Panc1 (cell line): ENCODE data around the gene CFDP1. TPM values are rescaled to one million over a fixed set of nuclear protein-coding genes. Genes with fewer than 3 reads are reported as not detected.

Experiments
- ATAC-seq: fragments of 200-7000 bp; cut with Tn5 transposase; 2 replicates; pipeline ENCODE4 v1.9.1; 2020; ENCODE audit warnings: mild to moderate bottlenecking, moderate library complexity
- BruUV-seq: library from RNA; stranded (reverse); fragments of 400-500 nt; replicated peaks from 2 replicates; lab custom pipeline; 2021; lab: Mats Ljungman, UMichigan
- CTCF ChIA-PET: fragments of 300-600 bp; sonication (Branson Sonifier 250); formaldehyde crosslinking; loops from one replicate; lab custom pipeline; 2022; ENCODE audit warnings: antibody characterized with exemption; lab: Charles Lee
- POLR2A ChIA-PET: fragments of 300-600 bp; sonication (Branson Sonifier 250); formaldehyde crosslinking; loops from one replicate; lab custom pipeline; 2022; ENCODE audit warnings: antibody characterized with exemption; lab: Charles Lee
- DNase-seq: peaks from one replicate; pipeline ENCODE4 v3.0.0-alpha.2; 2010; ENCODE audit warnings: low read depth, low spot score
- H3K27ac ChIP-seq: 2 replicates; pipeline ENCODE4 v1.5.1; 2011; ENCODE audit warnings: mild to moderate bottlenecking, low read length, inconsistent platforms
- H3K27me3 ChIP-seq: fragments of 200-500 bp; sonication (Bioruptor generic); 2 replicates; pipeline ENCODE4 v1.6.0; 2014; ENCODE audit warnings: low read length, inconsistent platforms; ENCODE audit not compliant: control insufficient read depth, insufficient read depth
- H3K36me3 ChIP-seq: fragments of 200-500 bp; sonication (Bioruptor generic); 2 replicates; pipeline ENCODE4 v1.5.1; 2014; ENCODE audit warnings: inconsistent platforms, mild to moderate bottlenecking, low read length, moderate library complexity; ENCODE audit not compliant: control insufficient read depth, insufficient read depth
- H3K4me1 ChIP-seq: 2 replicates; pipeline ENCODE4 v1.5.1; 2011; ENCODE audit warnings: inconsistent platforms, mild to moderate bottlenecking, low read length, moderate library complexity; ENCODE audit not compliant: control insufficient read depth, insufficient read depth
- H3K4me3 ChIP-seq, 2 experiments: 2 replicates each; pipeline ENCODE4 v1.5.1; 2011 to 2012; ENCODE audit warnings: low read depth in 2 of 2, low read length in 2 of 2, mild to moderate bottlenecking in 2 of 2, inconsistent platforms in 1 of 2, moderate library complexity in 1 of 2
- H3K9me3 ChIP-seq: fragments of 200-500 bp; sonication (Bioruptor generic); 2 replicates; pipeline ENCODE4 v1.5.1; 2014; ENCODE audit warnings: low read depth, mild to moderate bottlenecking, inconsistent platforms, low read length, moderate library complexity; ENCODE audit not compliant: control insufficient read depth, insufficient read depth
- CTCF ChIP-seq: fragments of 450-650 bp; IDR thresholded peaks from 2 replicates; pipeline ENCODE4 v1.5.1; 2017; ENCODE audit warnings: mild to moderate bottlenecking
- POLR2AphosphoS5 ChIP-seq: IDR thresholded peaks from 2 replicates; pipeline ENCODE4 v1.6.1; 2012; ENCODE audit warnings: mild to moderate bottlenecking, low read depth, low read length, moderate library complexity
- REST ChIP-seq, 2 experiments: IDR thresholded peaks; 2 replicates each; pipeline ENCODE4 v1.6.1; 2011 to 2012; ENCODE audit warnings: low read depth in 2 of 2, control low read depth in 1 of 2, low read length in 1 of 2, mild to moderate bottlenecking in 1 of 2, moderate library complexity in 1 of 2; ENCODE audit not compliant: insufficient read depth in 1 of 2
- SIN3A ChIP-seq: IDR thresholded peaks from 2 replicates; pipeline ENCODE4 v1.6.1; 2012; ENCODE audit warnings: low read depth, mild to moderate bottlenecking, low read length, moderate library complexity, borderline replicate concordance; ENCODE audit not compliant: insufficient read depth
- TCF7L2 ChIP-seq: IDR thresholded peaks from 2 replicates; pipeline ENCODE4 v1.6.1; 2011; ENCODE audit warnings: mild to moderate bottlenecking, low read depth, low read length, inconsistent platforms
- in situ Hi-C: cut with HindIII; loops from 2 replicates; pipeline ENCODE4 v1.10.0; 2016; ENCODE audit warnings: low sequenced_read_pairs, low pct_unique_long_range_greater_than_20kb
- intact Hi-C: fragments of 100-400 bp; cut with micrococcal nuclease; formaldehyde crosslinking; loops from one replicate; pipeline ENCODE4 v1.10.0; 2022; ENCODE audit not compliant: unreplicated experiment
- total RNA-seq: library from RNA; stranded (reverse); gene quantifications from one replicate; pipeline ENCODE4 v1.2.1, GENCODE V29; 2021; ENCODE audit not compliant: unreplicated experiment

The CFDP1 gene
- total RNA-seq, 1 experiment from 2014 or later, result 25.7 TPM

- Histone ChIP-seq H3K36me3 (no peaks in the 10 kb centered on the region), H3K4me1 (peaks cover 64% of the 10 kb centered on the region), H3K9me3 (no peaks in the 10 kb centered on the region), H3K27me3 (no peaks in the 10 kb centered on the region), H3K4me3 (no peak overlapping the region), H3K27ac (peak overlapping the region; percentile 94)
- ChIA-PET CTCF (no interaction called here), POLR2A (no interaction called here)
- no peak for TF ChIP-seq SIN3A
- TF ChIP-seq CTCF, result no peak
- no peak for TF ChIP-seq REST (IDR thresholded peaks at IDR 0.05; ENCODE audit: insufficient read depth in 1 of 2, low read depth in 2 of 2, low read length in 1 of 2)
- in situ Hi-C loops, result no loop called here
- DNase-seq (no peak), ATAC-seq (no peak)
- BruUV-seq, result no TSS peak
- intact Hi-C loops, result no loop called here
These were observed 180.1 kb downstream of the CFDP1 start for GRCh38 chr16:75252946-75253911.

DNA sequence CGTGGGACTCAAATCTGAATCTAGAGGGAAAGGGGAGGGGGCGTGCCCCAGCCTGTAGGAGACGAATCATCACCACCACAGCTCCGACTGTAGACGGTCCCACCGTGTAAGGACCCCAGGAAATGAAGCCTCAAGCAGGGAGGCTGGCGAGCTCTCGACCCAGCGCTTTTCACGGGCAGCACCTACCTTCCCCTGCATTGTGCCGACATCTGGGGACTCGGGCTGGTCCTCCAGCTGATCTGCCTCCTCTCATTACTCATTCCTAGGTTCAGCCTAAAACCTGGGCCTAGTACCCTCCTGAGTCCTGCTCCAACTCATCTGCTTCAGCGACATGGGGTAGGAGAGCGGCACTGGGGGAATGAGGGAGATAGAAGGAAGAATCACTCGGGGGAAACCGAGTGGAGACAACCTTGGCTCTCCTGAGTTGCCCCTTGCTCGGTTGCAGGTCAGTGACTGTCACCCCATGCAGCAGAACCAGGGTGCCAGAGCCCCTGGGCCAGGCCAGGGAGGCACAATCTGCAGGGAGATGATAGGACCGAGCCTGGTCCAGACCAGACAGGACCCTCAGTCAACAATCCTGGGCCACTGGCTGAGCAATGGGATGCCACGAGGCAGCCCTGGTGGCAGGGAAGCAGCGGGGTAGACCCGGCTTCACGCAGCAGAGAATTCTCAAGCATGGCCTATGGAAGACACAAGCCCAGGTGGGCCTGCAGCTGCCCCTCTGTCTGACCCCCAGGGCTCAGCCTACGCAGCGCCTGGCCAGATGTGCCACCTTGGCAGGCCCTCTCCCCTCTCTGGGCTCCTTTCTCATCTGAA, 181.0 kb downstream of the CFDP1 start:
- POLR2A ChIA-PET, result interaction anchor here (0.6 kb wide), 1 partner anchor 289 kb away, joined by 7 read pairs; no protein-coding TSS in a partner anchor
- no TSS peak for BruUV-seq
- peaks cover 69% of the 10 kb centered on the region for H3K4me1 ChIP-seq
- CTCF ChIA-PET, result no interaction called here
- in situ Hi-C loops, result no loop called here
- no peak for TF ChIP-seq REST (IDR thresholded peaks at IDR 0.05; ENCODE audit: insufficient read depth in 1 of 2, low read depth in 2 of 2, low read length in 1 of 2)
- no peak for TF ChIP-seq CTCF
- no peak for TF ChIP-seq POLR2AphosphoS5
- TF ChIP-seq TCF7L2, result no peak
- TF ChIP-seq SIN3A, result no peak
- no peaks in the 10 kb centered on the region for H3K9me3 ChIP-seq
- no peaks in the 10 kb centered on the region for H3K36me3 ChIP-seq
- intact Hi-C loops, result no loop called here
- peak overlapping the region; percentile 19 to 24; a peak in 2 of 4 replicates for H3K4me3 ChIP-seq
- H3K27ac ChIP-seq, result peak overlapping the region; percentile 94
- ATAC-seq (peak; percentile 1), DNase-seq (no peak)
- H3K27me3 ChIP-seq, result no peaks in the 10 kb centered on the region
